ENCODE data around the gene DSN1. TPM values are rescaled to one million over a fixed set of nuclear protein-coding genes. Genes with fewer than 3 reads are reported as not detected.

The DSN1 gene
- polyA plus RNA-seq, 1 donor (not counting 4 experiments of a cell fraction or from before 2014, with no cell fraction given): 12.7 TPM

- Histone ChIP-seq H3K27me3 (ENCODE audit: control insufficient read depth, extremely low read depth, insufficient read depth, low read length) (no peaks in the 10 kb centered on the region), H3K27ac (ENCODE audit: control insufficient read depth, insufficient read depth, low read length) (no peak overlapping the region), H3K9me3 (ENCODE audit: control insufficient read depth, low read depth, low read length) (no peaks in the 10 kb centered on the region), H4K20me1 (ENCODE audit: control insufficient read depth, extremely low read depth, insufficient read depth, low read length) (no peaks in the 10 kb centered on the region), H3K79me2 (ENCODE audit: control insufficient read depth, insufficient read depth, low read length) (no peaks in the 10 kb centered on the region), H3K9me1 (ENCODE audit: control insufficient read depth, extremely low read depth, insufficient read depth, low read length) (no peaks in the 10 kb centered on the region), H3K4me2 (ENCODE audit: control insufficient read depth, extremely low read depth, insufficient read depth, low read depth, low read length) (no peak overlapping the region), H3K36me3 (ENCODE audit: control insufficient read depth in 2 of 2, extremely low read depth in 1 of 2, insufficient read depth in 2 of 2, low read length in 2 of 2) (peaks cover 27 to 30% of the 10 kb centered on the region in 2 experiments), H2AFZ (ENCODE audit: control insufficient read depth, low read length) (no peak overlapping the region), H3K4me3 (ENCODE audit: control insufficient read depth in 2 of 3, extremely low read depth in 1 of 3, insufficient read depth in 2 of 3, low read depth in 1 of 3, low read length in 3 of 3) (no peak overlapping the region), H3K9ac (ENCODE audit: control insufficient read depth, extremely low read depth, insufficient read depth, low read length) (no peak overlapping the region), H3K4me1 (ENCODE audit: control insufficient read depth, extremely low read depth, insufficient read depth, low read length) (no peaks in the 10 kb centered on the region)
- TF ChIP-seq CTCF (optimal IDR thresholded peaks at IDR 0.05 in 1 of 3, IDR thresholded peaks at IDR 0.05 in 1 of 3, conservative IDR thresholded peaks at IDR 0.05 in 1 of 3; ENCODE audit: extremely low read depth in 1 of 3, insufficient read depth in 2 of 3, low read length in 3 of 3): no peak
- TF ChIP-seq EZH2 (IDR thresholded peaks at IDR 0.05; ENCODE audit: low read length): no peak
- no peak for FAIRE-seq
- dilution Hi-C loops (cut with MboI; ENCODE audit: extremely low pct_ligation_motif_present, low sequenced_read_pairs): no loop called here
- DNase-seq (ENCODE audit: low read depth, low spot score): no peak
Observed at GRCh38 chr20:36786246-36786645, 12.7 kb upstream of the DSN1 start.

- no peaks in the 10 kb centered on the region for H3K79me2 ChIP-seq (ENCODE audit: control insufficient read depth, insufficient read depth, low read length)
- H3K9me3 ChIP-seq (ENCODE audit: control insufficient read depth, low read depth, low read length): no peaks in the 10 kb centered on the region
- TF ChIP-seq EZH2 (IDR thresholded peaks at IDR 0.05; ENCODE audit: low read length) (no peak), CTCF (optimal IDR thresholded peaks at IDR 0.05 in 1 of 3, IDR thresholded peaks at IDR 0.05 in 1 of 3, conservative IDR thresholded peaks at IDR 0.05 in 1 of 3; ENCODE audit: extremely low read depth in 1 of 3, insufficient read depth in 2 of 3, low read length in 3 of 3) (no peak)
- no peak overlapping the region for H2AFZ ChIP-seq (ENCODE audit: control insufficient read depth, low read length)
- no peak overlapping the region for H3K4me3 ChIP-seq (ENCODE audit: control insufficient read depth in 2 of 3, extremely low read depth in 1 of 3, insufficient read depth in 2 of 3, low read depth in 1 of 3, low read length in 3 of 3)
- H3K4me1 ChIP-seq (ENCODE audit: control insufficient read depth, extremely low read depth, insufficient read depth, low read length): no peaks in the 10 kb centered on the region
- no peak overlapping the region for H3K27ac ChIP-seq (ENCODE audit: control insufficient read depth, insufficient read depth, low read length)
- DNase-seq (ENCODE audit: low read depth, low spot score): no peak
- no peak overlapping the region for H3K4me2 ChIP-seq (ENCODE audit: control insufficient read depth, extremely low read depth, insufficient read depth, low read depth, low read length)
- dilution Hi-C loops (cut with MboI; ENCODE audit: extremely low pct_ligation_motif_present, low sequenced_read_pairs): no loop called here
- peaks cover 30% of the 10 kb centered on the region in 2 experiments for H3K36me3 ChIP-seq (ENCODE audit: control insufficient read depth in 2 of 2, extremely low read depth in 1 of 2, insufficient read depth in 2 of 2, low read length in 2 of 2)
- no peaks in the 10 kb centered on the region for H3K27me3 ChIP-seq (ENCODE audit: control insufficient read depth, extremely low read depth, insufficient read depth, low read length)
- H3K9me1 ChIP-seq (ENCODE audit: control insufficient read depth, extremely low read depth, insufficient read depth, low read length): no peaks in the 10 kb centered on the region
- FAIRE-seq: no peak
- H4K20me1 ChIP-seq (ENCODE audit: control insufficient read depth, extremely low read depth, insufficient read depth, low read length): no peaks in the 10 kb centered on the region
- H3K9ac ChIP-seq (ENCODE audit: control insufficient read depth, extremely low read depth, insufficient read depth, low read length): no peak overlapping the region
Observed at GRCh38 chr20:36785308-36785707, 11.7 kb upstream of the DSN1 start.
